Stimulated activated CD8-positive, alpha-beta memory T cell treated with anti-CD3 and anti-CD28 coated beads, Interleukin-4, amount 100 ng/mL, for 48 hours (primary cell): ENCODE data around the gene C9orf152.

Experiments used
- DNase-seq: peaks from one replicate; pipeline ENCODE4 v3.0.0-alpha.2; 2020

The C9orf152 gene

DNA sequence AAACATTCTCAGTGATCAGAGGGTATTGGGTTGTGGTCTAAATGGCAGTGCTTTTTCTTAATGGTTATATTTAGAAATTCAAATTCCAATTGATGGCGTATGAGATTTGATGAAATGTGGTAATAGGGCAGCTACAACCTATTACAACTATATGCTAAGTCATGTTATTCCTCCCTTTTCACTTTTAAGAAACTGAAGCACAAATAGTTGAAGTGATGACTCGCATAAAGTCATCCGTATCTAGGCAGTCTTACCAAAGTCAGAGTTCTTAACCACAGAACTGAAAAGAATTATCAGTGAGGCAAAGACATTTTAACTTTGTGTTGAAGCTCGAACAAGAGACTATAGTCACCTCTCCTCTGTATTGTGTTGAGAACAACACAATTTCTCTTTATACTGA, 28.2 kb downstream of the C9orf152 start:
- no peak for DNase-seq

DNA sequence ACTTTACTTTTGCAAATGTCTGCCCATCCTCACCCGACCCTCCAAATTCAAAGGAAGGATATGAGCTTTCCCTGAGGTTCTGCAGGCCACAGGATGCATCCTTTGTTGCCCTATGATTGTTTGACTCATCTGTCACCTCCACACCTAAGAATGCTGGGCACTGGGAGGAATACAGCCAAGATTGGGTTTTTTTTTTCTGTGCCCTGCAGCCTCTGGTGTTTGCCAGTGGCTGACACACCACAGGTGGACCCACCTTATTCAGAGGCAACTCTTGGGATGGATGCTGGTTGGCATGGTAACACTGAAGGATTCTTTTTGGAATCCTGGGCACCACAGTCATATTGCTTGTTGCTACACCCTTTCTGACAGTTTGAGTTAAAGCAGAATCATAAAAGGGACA, 29.7 kb downstream of the C9orf152 start:
- DNase-seq, result no peak

DNA sequence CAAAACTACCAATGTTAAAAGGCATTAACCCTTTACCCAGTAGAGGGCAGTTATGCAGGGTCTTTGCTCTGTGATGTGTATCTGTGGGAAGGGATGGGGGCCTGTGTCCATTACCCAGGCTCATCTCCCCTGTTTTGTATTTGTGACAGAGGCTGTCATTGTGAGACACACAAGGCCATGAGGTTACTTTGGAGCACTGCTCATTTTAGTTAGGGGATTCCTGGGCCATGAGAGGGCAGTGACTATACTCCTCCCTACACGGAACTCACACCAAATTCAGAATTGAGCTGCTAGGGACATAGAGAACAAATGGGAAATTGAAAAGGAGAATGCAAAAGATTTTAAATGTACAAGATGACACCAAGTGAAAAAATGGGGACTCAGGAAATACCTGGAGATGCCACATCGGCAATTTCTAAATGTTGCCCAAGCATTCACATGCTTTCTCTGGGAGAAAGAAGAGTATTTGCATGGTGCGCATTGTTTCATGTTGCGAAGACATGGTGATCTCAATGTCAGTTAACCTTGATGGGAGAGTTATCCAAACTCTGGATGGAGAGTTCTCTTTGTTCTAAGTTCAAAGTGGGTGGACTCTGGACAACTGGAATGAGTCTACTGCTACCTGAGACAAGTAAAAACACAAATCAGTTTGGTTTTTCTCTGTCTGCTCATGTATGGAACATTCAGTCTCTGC, 32.5 kb downstream of the C9orf152 start:
- DNase-seq, result no peak

DNA sequence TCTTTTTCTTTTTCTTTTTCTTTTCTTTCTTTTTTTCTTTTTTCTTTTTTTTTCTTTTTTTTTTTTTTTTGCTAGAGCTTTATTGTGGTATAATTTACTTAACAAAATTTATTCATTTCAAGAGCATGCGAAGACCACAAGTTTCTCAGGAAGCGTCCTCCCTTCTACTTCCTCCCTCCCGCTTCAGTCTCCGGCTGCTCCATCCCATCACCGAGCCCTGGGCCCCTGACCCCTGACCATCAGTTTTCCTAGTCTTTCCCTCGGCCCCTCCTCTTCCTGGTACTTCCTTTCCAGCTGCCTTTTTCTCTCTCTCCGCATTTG, 34.7 kb downstream of the C9orf152 start:
- no peak for DNase-seq

DNA sequence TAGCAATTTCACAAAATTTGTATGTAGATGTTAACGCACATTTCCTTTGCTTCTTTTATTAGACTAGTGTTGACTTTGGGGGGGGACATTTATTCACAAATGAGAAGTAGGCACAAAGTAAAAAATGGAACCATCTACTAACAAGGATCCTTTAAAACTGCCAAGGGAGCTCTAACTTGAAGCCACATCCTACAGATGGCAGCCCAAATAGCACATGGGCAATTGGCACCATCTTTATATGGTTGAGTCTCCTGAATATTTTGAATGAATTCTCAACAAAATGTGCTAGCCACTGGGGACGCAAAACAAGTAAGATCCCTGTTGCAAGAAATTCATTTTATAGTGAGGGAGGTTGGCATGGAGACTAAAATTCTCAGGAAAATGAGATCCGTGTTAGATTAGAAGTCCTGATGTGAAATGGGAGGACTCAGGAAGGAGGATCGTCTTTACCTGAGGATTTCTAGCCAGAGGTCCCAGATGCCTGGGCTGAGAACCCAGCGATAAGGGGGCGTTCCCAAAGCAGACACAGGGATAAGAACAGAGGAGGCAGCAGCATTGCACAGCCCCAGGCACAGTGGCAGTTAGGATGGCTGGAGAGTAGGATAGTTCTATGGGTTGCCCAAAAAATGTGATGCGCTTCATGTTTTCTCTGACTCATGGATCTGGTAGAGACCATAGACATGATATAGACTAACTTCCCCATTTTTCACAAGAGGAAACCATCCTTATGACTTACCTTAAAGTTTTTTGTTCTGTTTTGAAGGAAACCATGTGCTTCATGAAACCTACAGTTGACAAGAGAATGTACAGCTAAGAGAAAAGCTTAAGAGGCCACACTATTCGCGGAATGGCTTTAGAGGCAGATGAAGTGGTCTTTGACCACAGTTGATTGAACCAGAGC, 37.4 kb downstream of the C9orf152 start:
- DNase-seq, result no peak

DNA sequence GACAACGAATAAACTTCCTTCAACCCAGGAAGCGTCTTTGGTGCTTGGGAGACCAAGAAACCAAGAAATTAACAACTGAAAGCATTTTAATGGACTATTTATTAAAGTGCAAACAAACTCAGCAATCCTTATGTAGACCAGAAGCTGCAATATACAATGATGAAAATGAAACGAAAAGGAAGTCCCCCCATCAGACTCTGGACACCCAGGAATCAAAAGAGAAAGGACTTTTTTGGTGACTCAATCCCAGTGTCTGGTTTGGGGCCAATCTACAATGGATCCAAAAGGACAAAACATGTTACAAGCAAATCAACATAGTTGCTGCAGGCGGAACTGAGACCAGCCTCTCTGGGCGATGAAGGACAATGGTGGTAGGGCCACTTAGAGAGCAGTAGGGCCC, 39.5 kb downstream of the C9orf152 start:
- DNase-seq, result no peak

DNA sequence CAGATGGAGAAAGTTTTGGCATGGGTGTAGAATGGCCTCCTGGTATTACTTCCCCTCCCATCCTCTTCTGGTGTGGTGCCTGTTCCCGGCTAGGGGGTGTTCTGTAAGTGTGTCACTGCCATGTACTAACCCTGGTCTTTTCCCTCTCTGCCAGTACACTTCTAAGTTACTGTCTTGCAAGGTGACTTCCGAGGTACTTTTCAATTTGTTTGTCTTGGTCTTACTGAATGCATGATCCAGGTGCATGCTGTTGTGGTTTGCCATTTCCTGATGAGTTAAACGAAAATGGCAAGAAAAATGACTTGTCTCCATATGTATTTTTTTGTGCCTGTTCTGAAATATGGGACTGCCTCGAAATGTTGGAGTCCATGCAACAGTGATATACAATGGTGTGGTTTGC, 46.0 kb downstream of the C9orf152 start:
- DNase-seq, result no peak

DNA sequence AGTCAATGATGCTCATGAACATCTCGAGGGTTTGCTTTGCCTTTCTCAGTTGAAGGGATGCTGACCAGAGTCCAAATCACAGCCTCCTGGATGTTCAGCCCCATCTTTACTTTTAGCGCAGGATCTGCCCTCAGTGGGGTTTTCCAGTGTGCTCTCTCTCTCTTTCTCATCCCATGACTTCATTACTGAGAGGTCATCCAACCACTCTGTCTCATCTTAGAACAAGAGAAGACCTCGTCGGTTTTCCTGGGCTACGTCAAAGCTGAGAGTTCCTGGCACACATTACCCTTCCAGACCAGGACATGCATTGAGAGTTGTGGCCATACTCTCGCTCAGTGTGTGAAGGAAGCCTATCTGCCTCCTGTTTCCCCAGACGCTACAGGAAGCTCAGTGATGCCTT, 47.3 kb downstream of the C9orf152 start:
- DNase-seq, result no peak

DNA sequence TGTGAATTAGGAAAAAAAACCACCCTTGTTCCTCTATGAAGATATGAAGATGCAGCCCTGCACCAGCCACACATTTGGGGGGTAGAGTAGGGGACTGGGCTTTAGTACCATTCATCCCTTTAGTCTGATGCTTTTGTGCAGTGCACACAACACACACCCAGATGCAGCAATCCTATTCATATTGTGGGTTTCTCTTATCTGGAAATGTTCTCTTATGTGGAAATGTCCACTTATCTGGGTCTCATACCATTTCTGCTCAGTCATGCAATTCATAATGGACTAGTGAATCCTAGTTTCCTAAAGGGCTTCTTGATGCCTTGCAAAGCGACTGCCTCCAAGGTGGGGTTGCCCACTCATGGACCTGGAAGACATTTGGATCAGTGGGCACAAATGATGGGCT, 47.8 kb downstream of the C9orf152 start:
- DNase-seq, result no peak

DNA sequence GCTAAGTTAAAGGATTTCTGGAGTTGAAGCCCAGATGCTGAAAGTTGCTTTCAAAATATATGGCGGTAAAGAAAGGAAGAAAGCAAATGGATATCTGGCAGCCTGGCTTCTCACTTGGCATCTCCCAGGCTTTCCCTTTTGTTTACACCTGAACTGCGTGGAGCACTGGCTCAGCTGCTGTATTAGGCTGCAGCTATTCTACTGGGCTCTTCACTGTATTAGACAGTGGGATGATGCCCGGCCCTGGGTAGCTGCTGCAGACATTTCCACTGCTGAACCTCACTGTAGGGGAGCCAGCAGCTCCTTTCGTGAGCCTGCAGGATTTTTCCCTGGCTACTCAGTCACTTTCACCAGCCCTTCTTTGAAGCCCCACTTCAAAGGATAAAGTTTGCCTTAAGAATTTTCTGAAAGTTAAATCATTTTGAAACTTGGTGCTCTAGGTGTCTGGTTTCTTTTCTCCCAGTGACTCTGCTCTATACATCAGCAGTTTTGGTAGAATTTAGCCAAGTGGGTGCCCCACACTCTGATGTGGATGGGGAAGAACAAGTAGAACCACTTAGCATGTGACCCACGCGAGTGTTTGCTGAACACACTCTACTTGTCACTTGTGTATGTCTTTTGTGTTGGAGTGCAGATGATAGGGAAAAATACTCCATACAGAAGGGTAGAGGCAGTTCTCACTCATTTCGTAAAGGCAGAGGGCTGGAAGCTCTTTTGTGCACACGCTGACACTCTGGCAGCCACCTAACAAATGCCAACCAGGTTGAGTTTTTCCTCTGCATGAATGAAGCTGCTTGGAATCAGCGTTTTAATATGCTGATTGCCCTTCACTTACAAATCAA, 49.9 kb downstream of the C9orf152 start:
- no peak for DNase-seq

DNA sequence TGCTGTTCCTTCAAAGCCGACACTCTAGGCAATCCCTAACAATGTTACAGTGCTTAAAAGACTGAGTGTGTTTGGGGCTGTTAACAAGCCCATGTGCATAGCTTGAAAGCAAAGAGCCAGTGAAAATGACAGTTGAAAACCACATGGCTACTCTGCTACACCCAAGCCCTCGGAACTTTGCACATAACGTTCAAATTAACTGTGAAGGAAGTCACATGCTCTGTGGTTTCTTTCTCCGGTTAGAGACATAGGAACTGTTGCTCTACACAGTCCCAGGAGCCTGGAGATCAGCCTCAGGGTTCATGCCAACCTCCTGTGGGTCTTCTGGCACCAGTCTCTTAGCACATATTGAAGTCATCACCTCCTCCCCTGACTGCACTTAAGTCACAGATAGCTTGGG, 51.1 kb downstream of the C9orf152 start:
- DNase-seq, result no peak

DNA sequence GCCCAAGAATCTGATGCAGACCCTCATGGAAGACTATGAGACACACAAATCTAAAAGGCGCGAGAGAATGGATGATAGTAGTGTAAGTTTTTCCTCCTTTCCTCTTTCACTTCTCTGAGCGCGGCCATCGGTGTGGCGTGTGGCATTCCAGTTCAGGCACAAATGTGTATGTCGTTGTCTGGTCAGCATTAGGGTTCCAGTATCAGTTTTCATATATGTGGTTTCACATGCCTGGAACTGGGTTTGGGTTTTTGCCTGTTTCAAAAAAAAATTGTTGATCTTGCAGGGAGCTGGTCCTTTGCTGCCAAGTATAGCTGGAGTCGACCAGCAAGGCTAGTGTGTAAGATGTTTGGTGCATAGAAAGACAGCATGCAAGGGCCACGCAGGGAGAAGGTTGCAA, 51.5 kb downstream of the C9orf152 start:
- no peak for DNase-seq

DNA sequence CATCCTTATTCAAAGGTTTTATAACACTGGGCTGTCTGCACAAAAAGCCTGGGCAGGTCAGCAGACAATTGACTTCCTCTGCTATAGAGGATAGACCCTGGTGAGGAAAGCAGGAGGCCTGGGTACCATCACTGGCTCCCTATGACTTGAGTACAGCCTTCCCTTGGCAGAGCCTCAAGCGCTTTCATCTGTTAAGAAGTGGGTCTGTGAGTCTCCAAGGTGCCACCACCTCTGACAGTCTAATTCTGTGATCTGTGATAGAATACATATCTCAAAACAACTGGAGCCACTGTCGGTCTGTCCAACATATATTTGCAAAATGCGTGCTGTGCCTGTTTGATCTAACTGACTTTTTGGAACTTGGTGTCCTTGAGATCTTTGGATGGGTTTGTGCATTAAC, 52.2 kb downstream of the C9orf152 start:
- no peak for DNase-seq

DNA sequence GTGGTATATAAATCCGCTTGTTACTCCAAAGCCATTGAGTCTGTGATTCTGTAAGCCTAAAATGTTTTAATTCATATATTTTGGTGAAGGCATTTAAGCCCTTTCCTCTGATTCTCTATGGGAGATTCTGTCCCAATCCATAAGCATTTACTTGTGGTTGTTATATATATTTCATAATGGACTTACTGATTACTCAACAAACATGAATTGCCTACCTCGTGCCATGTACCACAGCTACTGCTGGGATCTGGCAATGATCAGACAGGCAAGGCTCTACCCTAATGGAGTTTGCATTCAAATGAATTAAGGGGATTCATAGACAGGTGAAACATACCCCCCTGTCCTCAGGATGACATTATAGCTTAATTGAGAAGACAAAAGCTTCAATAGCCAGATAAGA, 54.5 kb downstream of the C9orf152 start:
- no peak for DNase-seq

DNA sequence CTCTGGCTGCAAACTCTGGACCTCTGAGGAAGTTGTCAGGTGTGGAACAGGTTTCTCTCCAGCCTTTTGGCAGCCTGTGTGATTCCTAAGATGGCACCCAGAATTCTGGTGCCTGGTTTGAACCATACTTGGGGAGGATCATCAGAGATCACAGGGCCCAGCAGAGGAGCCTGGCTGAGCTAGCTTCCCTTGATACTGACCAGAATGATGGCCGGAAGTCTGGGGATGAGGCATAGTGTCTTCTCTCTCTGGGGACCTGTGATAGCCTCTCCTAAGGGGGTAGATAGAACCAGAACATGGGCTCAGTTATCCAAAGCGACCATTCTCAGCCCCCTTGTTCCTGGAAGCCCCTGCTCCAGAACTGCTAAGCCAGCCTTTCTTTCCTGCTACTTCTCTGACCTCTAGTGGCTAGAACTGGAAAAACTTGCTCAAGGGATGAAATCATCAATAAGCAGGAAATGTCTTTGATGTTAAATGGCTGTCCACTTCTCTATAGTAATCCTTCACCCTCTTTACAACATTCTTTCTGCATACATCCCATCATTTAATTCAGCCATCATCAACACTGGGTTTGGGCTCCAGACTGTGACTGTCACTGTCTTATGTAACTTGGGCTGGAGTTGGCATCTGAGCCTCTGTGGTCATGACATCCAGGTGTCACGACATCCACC, 55.1 kb downstream of the C9orf152 start:
- DNase-seq, result no peak
